Measurements from ENCODE around the gene OR8H3. TPM values are rescaled to one million over a fixed set of nuclear protein-coding genes. Genes with fewer than 3 reads are reported as not detected.

OR8H3 gene
- total RNA-seq, 1 donor from 2014 or later: not detected

DNA sequence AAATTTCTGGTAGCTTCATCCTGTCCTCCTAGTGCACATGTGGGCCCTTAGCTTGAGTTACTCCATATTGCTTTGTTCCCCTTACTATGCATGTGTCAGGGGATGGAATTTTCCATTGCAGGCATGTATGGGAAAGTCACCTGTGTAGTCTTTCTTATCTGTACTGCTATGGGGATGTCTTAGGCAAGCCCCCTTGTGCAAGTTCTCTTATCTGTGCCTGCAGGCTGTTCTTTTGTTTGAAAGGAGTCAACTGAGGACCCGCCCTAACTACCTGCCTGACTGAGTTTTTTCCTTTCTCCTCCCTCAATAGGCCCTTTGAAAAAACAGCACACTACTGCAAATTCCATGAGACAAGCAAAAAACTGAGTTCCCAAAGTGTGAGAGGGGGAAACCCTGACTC lies 29.2 kb downstream of the OR8H3 start:
- intact Hi-C loops (cut with DNase I): no loop called here
- Histone ChIP-seq H3K27me3 (no peaks in the 10 kb centered on the region), H3K27ac (no peak overlapping the region), H3K9me3 (no peaks in the 10 kb centered on the region), H3K4me1 (no peaks in the 10 kb centered on the region), H3K4me3 (no peak overlapping the region), H3K36me3 (no peaks in the 10 kb centered on the region)
- DNase-seq (no peak), ATAC-seq (no peak)
- TF ChIP-seq, protein P1, sequence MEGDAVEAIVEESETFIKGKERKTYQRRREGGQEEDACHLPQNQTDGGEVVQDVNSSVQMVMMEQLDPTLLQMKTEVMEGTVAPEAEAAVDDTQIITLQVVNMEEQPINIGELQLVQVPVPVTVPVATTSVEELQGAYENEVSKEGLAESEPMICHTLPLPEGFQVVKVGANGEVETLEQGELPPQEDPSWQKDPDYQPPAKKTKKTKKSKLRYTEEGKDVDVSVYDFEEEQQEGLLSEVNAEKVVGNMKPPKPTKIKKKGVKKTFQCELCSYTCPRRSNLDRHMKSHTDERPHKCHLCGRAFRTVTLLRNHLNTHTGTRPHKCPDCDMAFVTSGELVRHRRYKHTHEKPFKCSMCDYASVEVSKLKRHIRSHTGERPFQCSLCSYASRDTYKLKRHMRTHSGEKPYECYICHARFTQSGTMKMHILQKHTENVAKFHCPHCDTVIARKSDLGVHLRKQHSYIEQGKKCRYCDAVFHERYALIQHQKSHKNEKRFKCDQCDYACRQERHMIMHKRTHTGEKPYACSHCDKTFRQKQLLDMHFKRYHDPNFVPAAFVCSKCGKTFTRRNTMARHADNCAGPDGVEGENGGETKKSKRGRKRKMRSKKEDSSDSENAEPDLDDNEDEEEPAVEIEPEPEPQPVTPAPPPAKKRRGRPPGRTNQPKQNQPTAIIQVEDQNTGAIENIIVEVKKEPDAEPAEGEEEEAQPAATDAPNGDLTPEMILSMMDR (IDR thresholded peaks at IDR 0.05): no peak

- Histone ChIP-seq H3K27ac (no peak overlapping the region), H3K4me3 (no peak overlapping the region), H3K27me3 (no peaks in the 10 kb centered on the region), H3K9me3 (no peaks in the 10 kb centered on the region), H3K4me1 (no peaks in the 10 kb centered on the region), H3K36me3 (no peaks in the 10 kb centered on the region)
- no peak for ATAC-seq
- TF ChIP-seq, protein P1 (IDR thresholded peaks at IDR 0.05): no peak
- intact Hi-C loops (cut with DNase I): no loop called here
- DNase-seq: no peak
These were observed 30.2 kb downstream of the OR8H3 start for GRCh38 chr11:56152333-56152732.

DNA sequence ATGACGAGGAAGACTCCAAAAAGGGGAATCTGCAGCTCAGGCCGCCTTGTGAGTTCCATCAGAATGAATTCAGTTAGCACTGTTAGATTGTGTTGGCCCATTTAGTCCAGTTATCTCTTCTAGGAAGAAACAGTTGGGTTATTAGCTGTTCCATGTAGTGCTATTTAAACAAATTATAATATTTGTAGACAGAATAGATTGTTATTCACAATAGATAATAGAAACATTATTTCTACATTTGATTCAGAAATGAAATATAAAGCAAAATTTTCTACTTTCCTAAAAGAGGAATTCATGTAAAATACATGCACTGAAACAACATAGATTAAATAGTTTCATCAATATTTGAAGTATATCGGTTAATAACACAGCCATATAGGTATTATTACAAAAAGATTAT lies 38.0 kb downstream of the OR8H3 start, which contains the start of gene OR8K5:
Gene OR8K5, minus strand, starts transcription at position 101 of the 400 bp plus-strand sequence. Its CDS starts 0 bp downstream, at position 101.
- no peak for DNase-seq
- no peaks in the 10 kb centered on the region for H3K36me3 ChIP-seq
- no peak within 1 kb of the TSS for H3K4me3 ChIP-seq
- no peaks in the 10 kb centered on the region for H3K27me3 ChIP-seq
- intact Hi-C loops (cut with DNase I): no loop called here
- no peaks in the 10 kb centered on the region for H3K4me1 ChIP-seq
- H3K27ac ChIP-seq: no peak within 1 kb of the TSS
- no peak for ATAC-seq
- no peaks in the 10 kb centered on the region for H3K9me3 ChIP-seq
- TF ChIP-seq, protein P1 (IDR thresholded peaks at IDR 0.05): no peak

DNA sequence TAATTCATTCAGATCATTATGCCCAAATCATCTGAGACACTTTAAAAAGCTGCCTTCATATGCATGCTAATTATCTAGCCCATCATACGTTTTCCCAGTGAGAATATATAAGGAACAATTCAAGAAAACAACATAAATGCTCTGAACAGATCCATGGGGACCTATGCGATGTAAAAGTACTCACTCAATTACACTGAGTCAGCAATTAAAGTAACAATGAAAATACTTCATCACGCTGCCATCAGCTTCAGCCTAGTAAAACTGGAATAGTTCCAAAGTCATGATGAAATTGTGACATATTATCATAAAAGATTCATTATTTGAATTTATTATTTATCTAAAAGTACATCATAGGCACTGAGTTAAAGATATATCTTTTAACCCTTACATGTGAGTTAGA lies 41.6 kb downstream of the OR8H3 start:
- H3K27ac ChIP-seq: no peak overlapping the region
- TF ChIP-seq, protein P1 (IDR thresholded peaks at IDR 0.05): no peak
- no peak for DNase-seq
- intact Hi-C loops (cut with DNase I): no loop called here
- no peak overlapping the region for H3K4me3 ChIP-seq
- no peaks in the 10 kb centered on the region for H3K4me1 ChIP-seq
- no peaks in the 10 kb centered on the region for H3K36me3 ChIP-seq
- no peak for ATAC-seq
- H3K27me3 ChIP-seq: no peaks in the 10 kb centered on the region
- H3K9me3 ChIP-seq: no peaks in the 10 kb centered on the region

DNA sequence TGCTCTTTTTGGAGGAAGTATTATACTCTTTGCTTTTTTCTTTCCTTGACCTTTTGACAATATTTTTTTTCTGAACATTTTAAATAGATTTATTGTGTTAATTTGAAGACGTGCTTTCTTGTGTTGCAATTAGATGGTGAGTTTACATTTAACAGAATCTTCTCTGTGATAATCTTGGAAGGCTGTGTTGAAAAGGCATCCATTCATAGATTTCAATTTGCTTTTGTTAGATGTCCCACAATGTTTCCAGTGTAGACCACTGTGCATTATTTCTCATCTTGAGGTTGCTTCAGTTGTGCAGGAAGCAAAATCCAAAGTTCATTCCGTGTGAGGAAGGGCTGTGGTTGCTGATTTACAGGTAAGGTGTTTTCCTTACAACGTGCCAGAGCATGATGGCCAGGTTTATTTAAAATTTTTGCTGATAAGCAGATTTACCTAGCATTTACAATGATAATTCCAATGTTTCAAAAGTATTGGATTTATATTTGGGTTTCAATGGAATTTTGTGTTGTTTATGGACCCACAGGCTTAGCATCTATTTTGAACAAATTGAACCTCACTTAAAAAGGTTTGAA lies 50.2 kb downstream of the OR8H3 start:
- no peak for ATAC-seq
- intact Hi-C loops (cut with DNase I): no loop called here
- no peak for DNase-seq
- no peaks in the 10 kb centered on the region for H3K36me3 ChIP-seq
- H3K27ac ChIP-seq: no peak overlapping the region
- no peak overlapping the region for H3K4me3 ChIP-seq
- H3K9me3 ChIP-seq: no peaks in the 10 kb centered on the region
- no peaks in the 10 kb centered on the region for H3K27me3 ChIP-seq
- TF ChIP-seq, protein P1 (IDR thresholded peaks at IDR 0.05): no peak
- H3K4me1 ChIP-seq: no peaks in the 10 kb centered on the region

Other genes with a start within 250 kb of the OR8H3 start
- gene TRIM51, start 239.1 kb upstream of the OR8H3 start, total RNA-seq: not detected
- not detected for gene OR5W2, start 207.8 kb upstream of the OR8H3 start, total RNA-seq
- gene OR5I1, start 186.0 kb upstream of the OR8H3 start, total RNA-seq: not detected
- not detected for gene OR10AG1, start 152.4 kb upstream of the OR8H3 start, total RNA-seq
- gene OR5F1, start 127.7 kb upstream of the OR8H3 start, total RNA-seq: not detected
- gene OR5AS1, start 94.7 kb upstream of the OR8H3 start, total RNA-seq: not detected
- not detected for gene OR8I2, start 29.1 kb upstream of the OR8H3 start, total RNA-seq
- not detected for gene OR8H2, start 18.7 kb upstream of the OR8H3 start, total RNA-seq
- not detected for gene OR8J3, start 17.8 kb downstream of the OR8H3 start, total RNA-seq
- gene OR8K5, start 37.9 kb downstream of the OR8H3 start, total RNA-seq: not detected
- not detected for gene OR5J2, start 54.2 kb downstream of the OR8H3 start, total RNA-seq
- not detected for gene OR5T2, start 111.9 kb downstream of the OR8H3 start, total RNA-seq
- not detected for gene OR5T3, start 129.9 kb downstream of the OR8H3 start, total RNA-seq
- not detected for gene OR5T1, start 151.8 kb downstream of the OR8H3 start, total RNA-seq
- not detected for gene OR8H1, start 169.9 kb downstream of the OR8H3 start, total RNA-seq
- not detected for gene OR8K3, start 192.8 kb downstream of the OR8H3 start, total RNA-seq
- not detected for gene OR8K1, start 223.7 kb downstream of the OR8H3 start, total RNA-seq
- gene OR8J1, start 231.9 kb downstream of the OR8H3 start, total RNA-seq: not detected

All from upper lobe of right lung (tissue), 1 donor.